Chondrocyte (in vitro differentiated cells): ENCODE measurements around the gene MESP2. TPM values are rescaled to one million over a fixed set of nuclear protein-coding genes. Genes with fewer than 3 reads are reported as not detected.
"Not testable (repeated sequence)": the region's sequence is repeated elsewhere in the genome, so short reads cannot be mapped to it uniquely, and the experiment has no call there.

Source experiments
- DNase-seq: peaks from one replicate; pipeline ENCODE4 v3.0.0; 2021; ENCODE audit warnings: mixed read lengths, low spot score
- H3K27ac Mint-ChIP-seq: one replicate; pipeline ENCODE4 v1.8.0; 2021; ENCODE audit warnings: mild to moderate bottlenecking, moderate library complexity, mixed read lengths; ENCODE audit not compliant: unreplicated experiment
- H3K27me3 Mint-ChIP-seq: 2 replicates; pipeline ENCODE4 v1.8.0; 2021; ENCODE audit warnings: low read depth, mixed read lengths
- H3K36me3 Mint-ChIP-seq: 2 replicates; pipeline ENCODE4 v1.8.0; 2021; ENCODE audit warnings: low read depth, mixed read lengths
- H3K4me1 Mint-ChIP-seq: 2 replicates; pipeline ENCODE4 v1.8.0; 2021; ENCODE audit warnings: low read depth, mild to moderate bottlenecking, mixed read lengths
- H3K4me3 Mint-ChIP-seq: one replicate; pipeline ENCODE4 v1.8.0; 2021; ENCODE audit warnings: mild to moderate bottlenecking, moderate library complexity, mixed read lengths; ENCODE audit not compliant: unreplicated experiment
- H3K9me3 Mint-ChIP-seq: 2 replicates; pipeline ENCODE4 v1.8.0; 2021; ENCODE audit warnings: low read depth, mixed read lengths
- CTCF ChIP-seq: fragments of 200-600 bp; sonication (generic); IDR thresholded peaks from 2 replicates; pipeline ENCODE4 v1.5.0; 2021; ENCODE audit warnings: antibody characterized with exemption, mild to moderate bottlenecking, moderate library complexity
- total RNA-seq: library from RNA; stranded (reverse); gene quantifications from 3 replicates; pipeline ENCODE4 v1.2.1, GENCODE V29; 2021

Gene MESP2
- total RNA-seq, 1 donor from 2014 or later, result 0.25 TPM

GRCh38 chr15:89778861-89779260, 2.7 kb downstream of the MESP2 start:
- Mint-ChIP-seq H3K27ac (no peak overlapping the region), H3K4me1 (peaks cover 9% of the 10 kb centered on the region), H3K9me3 (no peaks in the 10 kb centered on the region), H3K27me3 (no peaks in the 10 kb centered on the region), H3K36me3 (no peaks in the 10 kb centered on the region), H3K4me3 (no peak overlapping the region)
- no peak for TF ChIP-seq CTCF
- peak; percentile 35 for DNase-seq

- no peaks in the 10 kb centered on the region for H3K36me3 Mint-ChIP-seq
- H3K9me3 Mint-ChIP-seq, result no peaks in the 10 kb centered on the region
- H3K27ac Mint-ChIP-seq, result no peak overlapping the region
- no peak for DNase-seq
- peaks cover 15% of the 10 kb centered on the region for H3K4me1 Mint-ChIP-seq
- no peak overlapping the region for H3K4me3 Mint-ChIP-seq
- no peak for TF ChIP-seq CTCF
- no peaks in the 10 kb centered on the region for H3K27me3 Mint-ChIP-seq
Observed at GRCh38 chr15:89780601-89781000, 4.5 kb downstream of the MESP2 start.

- Mint-ChIP-seq H3K27ac (no peak overlapping the region), H3K27me3 (no peaks in the 10 kb centered on the region), H3K4me1 (peaks cover 20% of the 10 kb centered on the region), H3K36me3 (no peaks in the 10 kb centered on the region), H3K4me3 (no peak overlapping the region), H3K9me3 (no peaks in the 10 kb centered on the region)
- TF ChIP-seq CTCF, result no peak
- DNase-seq, result peak; percentile 32
Observed at GRCh38 chr15:89781055-89781454, 4.9 kb downstream of the MESP2 start.

- Mint-ChIP-seq H3K9me3 (no peaks in the 10 kb centered on the region), H3K4me3 (no peak overlapping the region), H3K27me3 (no peaks in the 10 kb centered on the region), H3K36me3 (peaks cover 2% of the 10 kb centered on the region), H3K27ac (no peak overlapping the region), H3K4me1 (peaks cover 21% of the 10 kb centered on the region)
- TF ChIP-seq CTCF, result no peak
- DNase-seq, result peak; percentile 34
Observed at GRCh38 chr15:89781891-89782618, 5.9 kb downstream of the MESP2 start.

- H3K27ac Mint-ChIP-seq, H3K27me3 Mint-ChIP-seq, H3K4me3 Mint-ChIP-seq, H3K36me3 Mint-ChIP-seq, H3K9me3 Mint-ChIP-seq: not testable (repeated sequence)
- DNase-seq, result peak; percentile 7
- H3K4me1 Mint-ChIP-seq, result peaks cover 21% of the 10 kb centered on the region
Observed at GRCh38 chr15:89782619-89782950, 6.5 kb downstream of the MESP2 start.
